ENCODE measurements around the gene PTPN11. TPM values are rescaled to one million over a fixed set of nuclear protein-coding genes. Genes with fewer than 3 reads are reported as not detected.

The PTPN11 gene
- polyA plus RNA-seq, 1 donor from 2014 or later = 92.5 TPM

GRCh38 chr12:112527082-112527481 is 108.3 kb downstream of the PTPN11 start:
- TF ChIP-seq REST (IDR thresholded peaks at IDR 0.05; ENCODE audit: borderline replicate concordance) (no peak), MXI1 (conservative IDR thresholded peaks at IDR 0.05; ENCODE audit: poor library complexity, severe bottlenecking) (no peak), CTCF (IDR thresholded peaks at IDR 0.05; ENCODE audit: poor library complexity, severe bottlenecking) (no peak), EZH2 (IDR thresholded peaks at IDR 0.05; ENCODE audit: borderline replicate concordance, insufficient read depth, low read length, poor library complexity, severe bottlenecking) (no peak), TAF1 (IDR thresholded peaks at IDR 0.05; ENCODE audit: low read depth) (no peak), SMC3 (conservative IDR thresholded peaks at IDR 0.05; ENCODE audit: poor library complexity) (no peak), POLR2AphosphoS5 (IDR thresholded peaks at IDR 0.05) (no peak), EP300 (conservative IDR thresholded peaks at IDR 0.05; ENCODE audit: poor library complexity, severe bottlenecking) (no peak), RAD21 (conservative IDR thresholded peaks at IDR 0.05) (no peak)

GRCh38 chr12:112527501-112527900 is 108.8 kb downstream of the PTPN11 start:
- Histone ChIP-seq H2AFZ (ENCODE audit: low read depth, low read length) (no peak overlapping the region), H3K9me2 (ENCODE audit: insufficient read depth, low read length) (no peaks in the 10 kb centered on the region), H4K20me1 (ENCODE audit: insufficient read depth) (no peaks in the 10 kb centered on the region), H3K27me3 (ENCODE audit: insufficient read depth, low read depth, low read length) (no peaks in the 10 kb centered on the region), H3K27ac (ENCODE audit: low read length) (no peak overlapping the region), H3K79me2 (replicated peaks; ENCODE audit: insufficient read depth, low read length) (no peaks in the 10 kb centered on the region), H3F3A (ENCODE audit: insufficient read depth, low read length, poor library complexity, severe bottlenecking) (no peaks in the 10 kb centered on the region), H3K9ac (ENCODE audit: low read length) (no peak overlapping the region), H3K9me3 (ENCODE audit: low read length) (no peaks in the 10 kb centered on the region), H3K4me2 (ENCODE audit: low read length) (no peak overlapping the region), H3K36me3 (ENCODE audit: insufficient read depth, low read length) (no peaks in the 10 kb centered on the region), H3K4me3 (ENCODE audit: low read length) (no peak overlapping the region)
- TF ChIP-seq SMC3 (conservative IDR thresholded peaks at IDR 0.05; ENCODE audit: poor library complexity) (no peak), TAF1 (IDR thresholded peaks at IDR 0.05; ENCODE audit: low read depth) (no peak), RAD21 (conservative IDR thresholded peaks at IDR 0.05) (no peak), MXI1 (conservative IDR thresholded peaks at IDR 0.05; ENCODE audit: poor library complexity, severe bottlenecking) (no peak), POLR2AphosphoS5 (IDR thresholded peaks at IDR 0.05) (no peak)

More at GRCh38 chr12:112527082-112527481, 108.3 kb downstream of the PTPN11 start:
- Histone ChIP-seq H3K79me2 (replicated peaks; ENCODE audit: insufficient read depth, low read length) (no peaks in the 10 kb centered on the region), H3K9ac (ENCODE audit: low read length) (no peak overlapping the region), H3F3A (ENCODE audit: insufficient read depth, low read length, poor library complexity, severe bottlenecking) (no peaks in the 10 kb centered on the region), H3K4me2 (ENCODE audit: low read length) (no peak overlapping the region), H3K4me3 (ENCODE audit: low read length) (no peak overlapping the region), H3K27me3 (ENCODE audit: insufficient read depth, low read depth, low read length) (no peaks in the 10 kb centered on the region), H2AFZ (ENCODE audit: low read depth, low read length) (no peak overlapping the region), H3K9me3 (ENCODE audit: low read length) (no peaks in the 10 kb centered on the region), H3K27ac (ENCODE audit: low read length) (no peak overlapping the region), H3K9me2 (ENCODE audit: insufficient read depth, low read length) (no peaks in the 10 kb centered on the region), H4K20me1 (ENCODE audit: insufficient read depth) (no peaks in the 10 kb centered on the region), H3K36me3 (ENCODE audit: insufficient read depth, low read length) (no peaks in the 10 kb centered on the region)
